ENCODE measurements around the gene LDLRAD2.

- no peak for TF ChIP-seq POLR2AphosphoS5 (IDR thresholded peaks at IDR 0.05)
- TF ChIP-seq, protein P1, sequence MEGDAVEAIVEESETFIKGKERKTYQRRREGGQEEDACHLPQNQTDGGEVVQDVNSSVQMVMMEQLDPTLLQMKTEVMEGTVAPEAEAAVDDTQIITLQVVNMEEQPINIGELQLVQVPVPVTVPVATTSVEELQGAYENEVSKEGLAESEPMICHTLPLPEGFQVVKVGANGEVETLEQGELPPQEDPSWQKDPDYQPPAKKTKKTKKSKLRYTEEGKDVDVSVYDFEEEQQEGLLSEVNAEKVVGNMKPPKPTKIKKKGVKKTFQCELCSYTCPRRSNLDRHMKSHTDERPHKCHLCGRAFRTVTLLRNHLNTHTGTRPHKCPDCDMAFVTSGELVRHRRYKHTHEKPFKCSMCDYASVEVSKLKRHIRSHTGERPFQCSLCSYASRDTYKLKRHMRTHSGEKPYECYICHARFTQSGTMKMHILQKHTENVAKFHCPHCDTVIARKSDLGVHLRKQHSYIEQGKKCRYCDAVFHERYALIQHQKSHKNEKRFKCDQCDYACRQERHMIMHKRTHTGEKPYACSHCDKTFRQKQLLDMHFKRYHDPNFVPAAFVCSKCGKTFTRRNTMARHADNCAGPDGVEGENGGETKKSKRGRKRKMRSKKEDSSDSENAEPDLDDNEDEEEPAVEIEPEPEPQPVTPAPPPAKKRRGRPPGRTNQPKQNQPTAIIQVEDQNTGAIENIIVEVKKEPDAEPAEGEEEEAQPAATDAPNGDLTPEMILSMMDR (IDR thresholded peaks at IDR 0.05), result no peak
Measured at GRCh38 chr1:21867451-21867996, 55.5 kb downstream of the LDLRAD2 start.
